IMR-90 (cell line): ENCODE measurements around the gene FOXP1. TPM values are rescaled to one million over a fixed set of nuclear protein-coding genes. Genes with fewer than 3 reads are reported as not detected.

ENCODE experiments used
- ATAC-seq: fragments of 200-7000 bp; cut with Tn5 transposase; 2 replicates; pipeline ENCODE4 v1.9.1; 2020; ENCODE audit warnings: low read depth, mild to moderate bottlenecking, moderate library complexity
- BruUV-seq: library from RNA; stranded (reverse); fragments of 400-500 nt; replicated peaks from 2 replicates; lab custom pipeline; 2021; lab: Mats Ljungman, UMichigan
- CTCF ChIA-PET: fragments of 300-600 bp; formaldehyde crosslinking; extraction: SDS; loops from one replicate; lab custom pipeline; 2021; ENCODE audit warnings: antibody characterized with exemption; lab: Yijun Ruan, JAX
- POLR2A ChIA-PET: fragments of 300-600 bp; sonication (Branson Sonifier 250); formaldehyde crosslinking; loops from one replicate; lab custom pipeline; 2022; ENCODE audit warnings: antibody characterized with exemption; ENCODE audit not compliant: unreplicated experiment; lab: Charles Lee
- DNase-seq: peaks from one replicate; pipeline ENCODE4 v3.0.0; 2013
- H2AFZ ChIP-seq: replicated peaks from 2 replicates; pipeline ENCODE3; 2013; ENCODE audit warnings: low read length, mild to moderate bottlenecking; ENCODE audit not compliant: poor library complexity
- H2AK5ac ChIP-seq: 2 replicates; pipeline ENCODE4 v1.6.1; 2013; ENCODE audit warnings: low read depth, low read length, inconsistent platforms
- H2AK9ac ChIP-seq: replicated peaks from 2 replicates; pipeline ENCODE3; 2013; ENCODE audit warnings: mild to moderate bottlenecking, low read depth, low read length, moderate library complexity; ENCODE audit not compliant: poor library complexity
- H2BK120ac ChIP-seq: 2 replicates; pipeline ENCODE4 v1.6.1; 2013; ENCODE audit warnings: low read depth, low read length, inconsistent platforms
- H2BK15ac ChIP-seq: 3 replicates; pipeline ENCODE4 v1.6.1; 2013; ENCODE audit warnings: low read depth, low read length, inconsistent platforms
- H2BK20ac ChIP-seq: 2 replicates; pipeline ENCODE4 v1.6.1; 2013; ENCODE audit warnings: low read depth, mild to moderate bottlenecking, inconsistent platforms, low read length, moderate library complexity
- H2BK5ac ChIP-seq: 2 replicates; pipeline ENCODE4 v1.6.1; 2013; ENCODE audit warnings: mild to moderate bottlenecking, low read depth, low read length, inconsistent platforms; ENCODE audit not compliant: poor library complexity, severe bottlenecking
- H3K14ac ChIP-seq: replicated peaks from 2 replicates; pipeline ENCODE4 v1.6.1; 2013; ENCODE audit warnings: low read depth, low read length, inconsistent platforms
- H3K18ac ChIP-seq: 2 replicates; pipeline ENCODE4 v1.6.1; 2013; ENCODE audit warnings: low read depth, low read length, control low read depth
- H3K23ac ChIP-seq: 2 replicates; pipeline ENCODE4 v1.6.1; 2013; ENCODE audit warnings: low read depth, low read length, inconsistent platforms
- H3K27ac ChIP-seq: 2 replicates; pipeline ENCODE4 v1.5.1; 2013; ENCODE audit warnings: mild to moderate bottlenecking, control low read depth, low read length; ENCODE audit not compliant: insufficient read depth
- H3K27me3 ChIP-seq: 2 replicates; pipeline ENCODE4 v1.6.1; 2013; ENCODE audit warnings: low read length; ENCODE audit not compliant: control insufficient read depth, insufficient read depth
- H3K36me3 ChIP-seq: 2 replicates; pipeline ENCODE4 v1.6.1; 2013; ENCODE audit warnings: low read length, mixed read lengths; ENCODE audit not compliant: control insufficient read depth, insufficient read depth
- H3K4ac ChIP-seq: 2 replicates; pipeline ENCODE4 v1.6.1; 2013; ENCODE audit warnings: low read depth, low read length, inconsistent platforms
- H3K4me1 ChIP-seq: 2 replicates; pipeline ENCODE4 v1.6.1; 2013; ENCODE audit warnings: low read length, mixed read lengths; ENCODE audit not compliant: control insufficient read depth, insufficient read depth
- H3K4me2 ChIP-seq: 2 replicates; pipeline ENCODE4 v1.6.1; 2013; ENCODE audit warnings: low read depth, mild to moderate bottlenecking, control low read depth, low read length, moderate library complexity
- H3K4me3 ChIP-seq: 2 replicates; pipeline ENCODE4 v1.5.1; 2013; ENCODE audit warnings: low read depth, mild to moderate bottlenecking, control low read depth, low read length, moderate library complexity; ENCODE audit not compliant: insufficient read depth
- H3K56ac ChIP-seq: 2 replicates; pipeline ENCODE4 v1.6.1; 2013; ENCODE audit warnings: low read length, inconsistent platforms; ENCODE audit not compliant: insufficient read depth; ENCODE audit errors: extremely low read depth
- H3K79me1 ChIP-seq, 2 experiments: 2 replicates each; pipeline ENCODE4 v1.6.1; 2013; ENCODE audit warnings: low read length in 2 of 2, inconsistent platforms in 1 of 2, low read depth in 1 of 2
- H3K9ac ChIP-seq: 2 replicates; pipeline ENCODE4 v1.6.1; 2013; ENCODE audit warnings: low read depth, low read length, control low read depth
- H3K9me1 ChIP-seq: 2 replicates; pipeline ENCODE4 v1.6.1; 2013; ENCODE audit warnings: low read length, inconsistent platforms; ENCODE audit not compliant: insufficient read depth
- H3K9me3 ChIP-seq: 2 replicates; pipeline ENCODE4 v1.6.1; 2013; ENCODE audit warnings: low read length; ENCODE audit not compliant: control insufficient read depth, insufficient read depth
- H4K20me1 ChIP-seq: 2 replicates; pipeline ENCODE4 v1.6.1; 2013; ENCODE audit warnings: low read length, inconsistent platforms; ENCODE audit not compliant: insufficient read depth
- H4K5ac ChIP-seq: 2 replicates; pipeline ENCODE4 v1.6.1; 2013; ENCODE audit warnings: mild to moderate bottlenecking, low read depth, low read length, control low read depth
- H4K8ac ChIP-seq, 2 experiments: 2 replicates each; pipeline ENCODE4 v1.6.1; 2013; ENCODE audit warnings: low read depth in 2 of 2, low read length in 2 of 2, control low read depth in 1 of 2, inconsistent platforms in 1 of 2
- H4K91ac ChIP-seq: 2 replicates; pipeline ENCODE4 v1.6.1; 2013; ENCODE audit warnings: low read depth, low read length, inconsistent platforms; ENCODE audit not compliant: insufficient read depth
- CEBPB ChIP-seq: IDR thresholded peaks from 2 replicates; pipeline ENCODE4 v1.6.1; 2012; ENCODE audit warnings: low read depth, low read length, improper control_type of control experiment
- CHD1 ChIP-seq: IDR thresholded peaks from 2 replicates; pipeline ENCODE4 v1.6.1; 2012; ENCODE audit warnings: low read depth, low read length, improper control_type of control experiment
- FOS ChIP-seq: fragments of 150-350 bp; IDR thresholded peaks from 2 replicates; pipeline ENCODE4 v1.6.1; 2016; ENCODE audit warnings: low read depth, low read length
- MAFK ChIP-seq: IDR thresholded peaks from 2 replicates; pipeline ENCODE4 v1.6.1; 2012; ENCODE audit warnings: low read depth, low read length, improper control_type of control experiment
- MAZ ChIP-seq: IDR thresholded peaks from 2 replicates; pipeline ENCODE4 v1.6.1; 2012; ENCODE audit warnings: low read depth, mild to moderate bottlenecking, low read length, improper control_type of control experiment, moderate library complexity, borderline replicate concordance
- MXI1 ChIP-seq: IDR thresholded peaks from 2 replicates; pipeline ENCODE4 v1.6.1; 2012; ENCODE audit warnings: low read depth, mild to moderate bottlenecking, low read length, moderate library complexity, borderline replicate concordance
- NFE2L2 ChIP-seq: fragments of 150-350 bp; IDR thresholded peaks from 2 replicates; pipeline ENCODE4 v1.6.1; 2016; ENCODE audit warnings: low read depth, mild to moderate bottlenecking, low read length
- POLR2A ChIP-seq: IDR thresholded peaks from 2 replicates; pipeline ENCODE4 v1.6.1; 2012; ENCODE audit warnings: mild to moderate bottlenecking, low read depth, low read length
- RAD21 ChIP-seq: IDR thresholded peaks from 2 replicates; pipeline ENCODE4 v1.6.1; 2012; ENCODE audit warnings: low read length, improper control_type of control experiment
- RCOR1 ChIP-seq: IDR thresholded peaks from 2 replicates; pipeline ENCODE4 v1.6.1; 2012; ENCODE audit warnings: mild to moderate bottlenecking, low read length, improper control_type of control experiment; ENCODE audit not compliant: insufficient replicate concordance
- RFX5 ChIP-seq: IDR thresholded peaks from 2 replicates; pipeline ENCODE4 v1.8.0; 2012; ENCODE audit warnings: low read depth, mild to moderate bottlenecking, low read length, moderate library complexity
- USF2 ChIP-seq: fragments of 150-350 bp; IDR thresholded peaks from 2 replicates; pipeline ENCODE4 v1.6.1; 2017; ENCODE audit warnings: mild to moderate bottlenecking, antibody characterized with exemption, low read length, low read depth
- WGBS, 2 experiments: methylation state at CpG; one replicate each; pipeline versions ENCODE4 v1.1.5 to v1.1.7; 2013; ENCODE audit warnings: missing lambda C conversion rate in 2 of 2; ENCODE audit not compliant: insufficient read length in 1 of 2; ENCODE audit errors: extremely low coverage in 2 of 2; 5-methylcytosine and 5-hydroxymethylcytosine counted together
- dilution Hi-C: fragments of 300-500 bp; cut with HindIII; formaldehyde crosslinking; loops from one replicate; pipeline ENCODE4 v1.14.3; 2018; ENCODE audit warnings: low sequenced_read_pairs; ENCODE audit not compliant: unreplicated experiment
- in situ Hi-C: fragments of 300-500 bp; cut with MboI; formaldehyde crosslinking; loops from 3 replicates; pipeline ENCODE4 v1.14.3; 2019; ENCODE audit warnings: low sequenced_read_pairs, inconsistent platforms, mixed read lengths
- intact Hi-C: fragments of 100-400 bp; cut with micrococcal nuclease; formaldehyde crosslinking; loops from 2 replicates; pipeline ENCODE4 v1.10.0; 2022
- polyA plus RNA-seq, 3 experiments: library from polyadenylated mRNA; depleted of rRNA; stranded (reverse); fragments of >200 nt; gene quantifications; 2 replicates each; pipeline ENCODE4 v1.2.3, GENCODE V29; 2012; ENCODE audit warnings: low replicate concordance in 1 of 3
- total RNA-seq: library from RNA; depleted of rRNA; stranded (reverse); fragments of >200 nt; gene quantifications from 2 replicates; pipeline ENCODE4 v1.2.3, GENCODE V29; 2012
- TF ChIP-seq, protein P1 (sequence below): fragments of 150-350 bp; IDR thresholded peaks from 2 replicates; pipeline ENCODE4 v1.6.1; 2016; ENCODE audit warnings: low read depth, mild to moderate bottlenecking, low read length, moderate library complexity, borderline replicate concordance

Gene FOXP1
- total and polyA plus RNA-seq, 2 of the 4 experiments (the other 2 are of a cell fraction) = 37.0 to 132 TPM

GRCh38 chr3:71575433-71575832, 8.1 kb downstream of the FOXP1 start:
- no TSS peak for BruUV-seq
- H3K4me2 ChIP-seq = no peak overlapping the region
- H3K14ac ChIP-seq = no peak overlapping the region
- no peak overlapping the region for H4K8ac ChIP-seq
- peaks cover 21 to 53% of the 10 kb centered on the region in 2 experiments for H3K79me1 ChIP-seq
- no peak overlapping the region; the same call in 1 of the 2 replicates for H2BK20ac ChIP-seq
- ChIA-PET POLR2A (interaction anchor here (1.1 kb wide), 1 partner anchor 33 kb away, joined by 3 read pairs; no protein-coding TSS in a partner anchor), CTCF (interaction anchor here (0.7 kb wide), 1 partner anchor 178 kb away, joined by 4 read pairs; no protein-coding TSS in a partner anchor)
- no peak overlapping the region for H3K56ac ChIP-seq
- intact Hi-C loops (no loop called here), in situ Hi-C loops (no loop called here), dilution Hi-C loops (no loop called here)
- no peak overlapping the region for H2BK5ac ChIP-seq
- no peak overlapping the region for H4K5ac ChIP-seq
- no peak overlapping the region; the same call in 1 of the 2 replicates for H3K4ac ChIP-seq
- TF ChIP-seq, protein P1, sequence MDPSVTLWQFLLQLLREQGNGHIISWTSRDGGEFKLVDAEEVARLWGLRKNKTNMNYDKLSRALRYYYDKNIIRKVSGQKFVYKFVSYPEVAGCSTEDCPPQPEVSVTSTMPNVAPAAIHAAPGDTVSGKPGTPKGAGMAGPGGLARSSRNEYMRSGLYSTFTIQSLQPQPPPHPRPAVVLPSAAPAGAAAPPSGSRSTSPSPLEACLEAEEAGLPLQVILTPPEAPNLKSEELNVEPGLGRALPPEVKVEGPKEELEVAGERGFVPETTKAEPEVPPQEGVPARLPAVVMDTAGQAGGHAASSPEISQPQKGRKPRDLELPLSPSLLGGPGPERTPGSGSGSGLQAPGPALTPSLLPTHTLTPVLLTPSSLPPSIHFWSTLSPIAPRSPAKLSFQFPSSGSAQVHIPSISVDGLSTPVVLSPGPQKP = no peak
- TF ChIP-seq MAFK (no peak), CHD1 (no peak), CEBPB (no peak), MXI1 (no peak), RCOR1 (no peak), POLR2A (no peak), RAD21 (no peak), MAZ (no peak), FOS (no peak), NFE2L2 (no peak), USF2 (no peak), RFX5 (no peak)
- no peak overlapping the region for H2AK9ac ChIP-seq
- DNase-seq (no peak), ATAC-seq (no peak)
- no peak overlapping the region for H2BK120ac ChIP-seq
- H3K27me3 ChIP-seq = no peaks in the 10 kb centered on the region
- H3K9me1 ChIP-seq = no peaks in the 10 kb centered on the region
- H3K9ac ChIP-seq = no peak overlapping the region
- no peaks in the 10 kb centered on the region for H3K9me3 ChIP-seq
- WGBS, 2 experiments = no CpG with 5 or more reads among the region's 2 CpGs
- no peak overlapping the region for H2AFZ ChIP-seq
- no peak overlapping the region for H3K4me3 ChIP-seq
- H2BK15ac ChIP-seq = peak overlapping the region; percentile 38; the same call in 1 of the 3 replicates
- H3K23ac ChIP-seq = no peak overlapping the region
- H3K27ac ChIP-seq = no peak overlapping the region
- no peak overlapping the region for H4K91ac ChIP-seq
- no peak overlapping the region for H2AK5ac ChIP-seq
- H3K18ac ChIP-seq = no peak overlapping the region
- H3K36me3 ChIP-seq = peaks cover 2% of the 10 kb centered on the region; the same call in 1 of the 2 replicates
- H4K20me1 ChIP-seq = no peaks in the 10 kb centered on the region; the same call in 1 of the 2 replicates
- peaks cover 3% of the 10 kb centered on the region for H3K4me1 ChIP-seq
